ENCODE data around the gene ADGRV1.

Gene ADGRV1

GRCh38 chr5:90558344-90559192 is at the start of gene ADGRV1:
Gene ADGRV1, plus strand, starts transcription at chr5:90558797. Its CDS starts 99 bp downstream, at chr5:90558896.
- DNase-seq (ENCODE audit: low read depth) = peak; percentile 1

DNA sequence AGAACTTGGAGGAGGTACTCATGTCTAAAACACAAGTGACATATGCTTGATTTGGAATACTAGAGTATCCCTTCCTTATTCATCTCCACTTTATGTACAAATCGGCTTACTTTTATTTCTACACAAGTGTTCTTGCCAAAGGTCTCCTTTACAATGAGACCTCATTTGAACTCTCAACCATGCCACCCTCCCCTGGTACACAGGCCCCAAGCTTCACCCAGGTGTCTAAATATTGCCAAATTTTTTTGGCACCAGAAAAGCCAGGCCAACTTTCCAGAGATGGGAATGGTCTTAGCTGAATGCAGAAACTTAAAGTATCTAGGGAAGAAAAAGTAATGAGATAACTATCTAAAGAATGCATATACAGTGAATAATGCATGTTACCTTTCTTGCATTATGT is 48.2 kb upstream of the ADGRV1 start:
- DNase-seq (ENCODE audit: low read depth) = no peak

- DNase-seq (ENCODE audit: low read depth) = no peak
Measured at GRCh38 chr5:90514520-90514919, 44.1 kb upstream of the ADGRV1 start.

- DNase-seq (ENCODE audit: low read depth) = no peak
Measured at GRCh38 chr5:90518661-90519060, 39.9 kb upstream of the ADGRV1 start.

DNA sequence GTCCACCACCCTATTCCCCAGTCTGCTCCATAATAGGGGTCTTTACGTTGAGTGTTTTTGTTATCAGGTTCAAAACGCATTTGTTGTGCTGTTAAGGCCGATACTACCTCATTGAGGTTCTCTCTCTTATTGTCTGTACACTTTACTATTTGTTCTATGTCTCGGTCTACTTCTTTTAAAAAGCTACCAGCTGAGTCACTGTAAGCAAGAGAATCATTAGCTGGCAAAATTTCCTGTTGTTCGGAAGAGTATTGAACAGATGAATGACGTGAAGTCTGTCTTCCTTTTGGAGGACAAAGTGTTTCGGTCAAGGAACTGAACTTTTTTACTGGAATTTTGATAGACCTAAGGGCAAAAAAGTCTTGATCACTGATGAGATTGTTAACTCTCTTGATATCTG is 39.5 kb upstream of the ADGRV1 start:
- DNase-seq (ENCODE audit: low read depth) = no peak

GRCh38 chr5:90528601-90529193 is 29.9 kb upstream of the ADGRV1 start:
- no peak for DNase-seq (ENCODE audit: low read depth)

GRCh38 chr5:90529194-90529938 is 29.2 kb upstream of the ADGRV1 start, which contains the start of gene LYSMD3:
Gene LYSMD3, minus strand, starts transcription at chr5:90529584. Its CDS starts 4,295 bp downstream, at chr5:90525289.
- DNase-seq (ENCODE audit: low read depth) = peak; percentile 98

DNA sequence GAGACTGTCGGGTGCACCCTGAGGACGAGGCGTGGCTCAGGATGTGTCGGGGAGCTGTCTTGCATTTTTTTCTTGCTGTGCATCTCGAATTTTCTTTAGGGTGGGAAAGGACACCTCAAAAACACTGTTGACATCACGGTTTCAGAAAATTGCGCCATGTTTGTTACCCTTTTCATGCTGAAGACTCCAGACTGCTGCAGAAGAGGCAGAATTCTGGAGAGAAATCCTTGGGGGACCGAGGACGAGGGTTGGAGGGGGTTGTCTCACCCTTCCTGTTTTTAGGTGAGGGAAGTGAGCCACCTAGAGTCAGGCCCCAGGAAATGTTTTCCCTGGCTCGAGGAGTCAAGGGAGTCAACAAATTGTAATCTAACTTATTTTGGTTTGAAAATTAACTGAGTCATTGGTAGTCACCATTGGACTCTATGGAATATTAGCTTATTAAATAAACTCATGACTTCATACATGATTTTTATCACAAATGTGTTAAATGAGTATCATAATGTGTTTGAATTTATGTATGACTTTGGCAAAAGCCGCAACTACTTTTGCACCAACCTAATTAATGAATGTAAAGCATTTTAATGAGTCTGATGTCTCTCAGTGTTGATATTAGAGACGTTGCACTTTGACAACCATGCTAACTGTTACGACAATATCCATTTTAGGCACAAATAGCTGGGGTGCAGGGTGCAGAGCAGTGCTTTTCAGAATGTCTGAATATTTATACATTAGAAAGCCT is 28.5 kb upstream of the ADGRV1 start:
- DNase-seq (ENCODE audit: low read depth) = peak; percentile 73

DNA sequence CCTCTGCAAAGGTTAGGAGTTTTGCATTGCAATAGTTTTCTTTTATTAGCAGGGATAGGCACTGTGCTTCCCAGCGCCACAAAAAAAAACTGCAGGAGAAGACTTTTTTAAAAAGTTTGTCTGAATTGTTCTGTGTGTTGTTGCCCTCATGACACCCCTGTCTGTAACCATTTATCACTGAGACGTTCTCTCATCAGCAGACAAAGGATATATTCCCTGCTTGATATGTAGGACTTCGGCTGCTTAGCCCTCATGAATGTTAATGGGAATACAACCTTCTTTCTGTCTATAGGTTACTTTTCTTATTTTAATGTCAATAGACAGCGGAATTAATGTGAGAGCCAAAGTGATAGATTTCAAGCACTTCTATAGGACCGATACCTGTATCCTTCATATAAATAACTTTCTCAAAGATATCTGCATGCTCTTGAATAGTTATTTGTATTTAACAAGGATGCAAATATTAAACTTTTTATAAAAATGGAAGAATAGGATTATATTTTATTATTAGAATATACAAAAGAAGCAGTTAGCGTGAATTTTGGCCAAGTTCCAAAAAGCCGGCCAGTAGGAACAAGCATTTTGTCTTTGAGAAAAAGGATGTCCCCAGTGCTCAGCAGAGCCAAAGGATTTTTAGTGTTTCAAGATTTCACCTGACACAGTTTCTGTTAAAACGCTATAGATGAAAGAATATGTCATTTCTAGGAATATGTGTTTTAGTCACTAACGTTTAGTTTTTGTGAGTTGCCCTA is 27.7 kb upstream of the ADGRV1 start:
- DNase-seq (ENCODE audit: low read depth) = no peak

- no peak for DNase-seq (ENCODE audit: low read depth)
Measured at GRCh38 chr5:90533794-90534193, 24.8 kb upstream of the ADGRV1 start.

GRCh38 chr5:90534922-90535321 is 23.7 kb upstream of the ADGRV1 start:
- no peak for DNase-seq (ENCODE audit: low read depth)

- DNase-seq (ENCODE audit: low read depth) = no peak
Measured at GRCh38 chr5:90542827-90543519, 15.6 kb upstream of the ADGRV1 start.

GRCh38 chr5:90545511-90545910 is 13.1 kb upstream of the ADGRV1 start:
- no peak for DNase-seq (ENCODE audit: low read depth)

DNA sequence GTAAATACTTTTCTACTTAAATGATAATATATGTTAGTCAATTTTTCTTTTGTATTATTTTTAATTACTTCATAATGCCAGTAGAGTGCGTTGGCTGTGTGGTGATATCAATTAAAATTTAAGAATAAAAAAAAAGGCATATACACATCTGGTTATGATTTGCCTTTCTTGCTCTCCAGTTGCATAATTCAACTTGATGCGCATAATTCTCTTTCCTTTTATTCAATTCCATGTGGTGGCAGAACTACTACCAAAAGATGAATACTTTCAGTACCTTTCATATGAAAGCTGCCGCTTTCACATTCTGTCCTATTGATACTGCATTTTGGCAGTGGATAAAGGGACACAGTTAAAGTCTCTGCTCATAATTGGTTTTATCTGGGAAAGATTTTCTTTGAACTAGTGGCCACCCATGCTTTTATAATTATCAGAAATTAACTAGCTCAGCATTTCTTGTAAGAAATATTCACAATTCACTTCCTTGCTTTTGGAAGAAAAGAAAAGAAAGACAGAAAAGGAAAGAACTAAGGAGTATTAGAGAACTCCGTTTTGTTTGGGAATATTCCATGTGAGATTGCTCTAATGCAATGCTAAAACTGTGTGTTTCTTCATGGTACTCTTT is 12.3 kb upstream of the ADGRV1 start:
- DNase-seq (ENCODE audit: low read depth) = peak; percentile 34

DNA sequence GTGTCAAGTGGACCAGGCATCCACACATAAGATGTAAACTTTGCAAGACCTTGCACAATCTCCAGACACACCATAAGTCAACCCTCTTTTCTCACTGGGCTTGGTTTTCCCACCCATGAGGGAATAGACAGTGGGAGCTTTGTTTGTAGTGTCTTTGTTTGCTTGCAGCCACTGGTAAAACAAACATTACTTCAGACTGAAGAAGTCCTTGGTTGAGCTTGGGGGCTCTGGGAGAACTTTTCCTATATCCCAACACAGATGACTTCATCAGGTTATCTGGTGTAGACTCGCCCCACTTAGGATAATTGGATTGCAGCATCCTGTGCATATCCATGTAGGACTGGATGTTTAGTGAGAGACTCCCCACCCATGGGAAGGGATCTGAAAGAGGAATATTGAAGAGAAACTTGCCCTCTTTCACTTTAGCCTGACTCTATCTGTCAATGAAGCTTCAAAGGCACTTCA is 11.5 kb upstream of the ADGRV1 start:
- no peak for DNase-seq (ENCODE audit: low read depth)

- no peak for DNase-seq (ENCODE audit: low read depth)
Measured at GRCh38 chr5:90548069-90548593, 10.5 kb upstream of the ADGRV1 start.

- no peak for DNase-seq (ENCODE audit: low read depth)
Measured at GRCh38 chr5:90549223-90549622, 9.4 kb upstream of the ADGRV1 start.

DNA sequence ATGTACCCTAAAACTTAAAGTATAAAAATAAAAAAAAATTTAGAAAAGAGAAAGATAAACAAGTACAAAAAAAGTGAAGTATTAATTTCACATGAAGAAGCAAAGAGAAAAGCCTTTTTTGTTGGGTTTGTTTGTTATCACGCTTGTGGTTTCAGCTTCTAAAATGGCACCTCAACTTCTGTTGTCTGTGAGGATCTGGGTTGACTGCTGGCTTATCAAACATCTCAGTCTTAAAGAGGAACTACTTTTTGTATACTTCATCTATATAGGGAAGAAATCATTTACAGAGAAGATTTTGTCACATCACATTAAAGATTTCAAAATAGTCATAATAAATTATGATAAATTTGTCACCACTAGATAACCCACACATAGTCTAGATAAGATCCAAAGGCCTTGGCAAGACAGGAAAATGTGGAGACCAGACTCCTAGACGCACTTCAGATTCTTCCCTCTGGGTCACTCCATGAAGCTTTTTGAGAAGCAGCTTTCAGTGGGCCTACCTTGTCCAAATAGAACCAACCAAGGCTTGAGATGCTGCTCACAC is 8.8 kb upstream of the ADGRV1 start:
- no peak for DNase-seq (ENCODE audit: low read depth)

GRCh38 chr5:90550963-90551362 is 7.6 kb upstream of the ADGRV1 start:
- no peak for DNase-seq (ENCODE audit: low read depth)

DNA sequence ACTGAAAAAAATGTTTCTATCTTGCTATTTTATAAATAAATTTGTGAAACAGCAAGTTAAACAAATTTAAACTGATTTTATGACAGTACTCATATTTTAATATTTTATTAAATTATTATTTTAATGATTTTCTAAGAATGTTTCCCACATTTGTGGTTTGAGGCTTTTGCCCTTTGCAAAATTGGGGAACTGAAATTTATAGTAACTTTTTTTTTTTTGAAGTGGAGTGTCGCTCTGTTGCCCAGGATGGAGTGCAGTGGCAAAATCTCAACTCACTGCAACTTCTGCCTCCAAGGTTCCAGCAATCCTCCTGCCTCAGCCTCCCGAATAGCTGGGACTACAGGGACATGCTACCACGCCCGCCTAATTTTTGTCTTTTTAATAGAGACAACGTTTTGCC is 7.2 kb upstream of the ADGRV1 start:
- DNase-seq (ENCODE audit: low read depth) = no peak

All from fibroblast of gingiva (primary cell).